ENCODE data around the gene GNAQ. TPM values are rescaled to one million over a fixed set of nuclear protein-coding genes. Genes with fewer than 3 reads are reported as not detected.

Gene GNAQ
- total and polyA plus RNA-seq, 4 donors: 6.8 to 19.6 (median 12.6) TPM

DNA sequence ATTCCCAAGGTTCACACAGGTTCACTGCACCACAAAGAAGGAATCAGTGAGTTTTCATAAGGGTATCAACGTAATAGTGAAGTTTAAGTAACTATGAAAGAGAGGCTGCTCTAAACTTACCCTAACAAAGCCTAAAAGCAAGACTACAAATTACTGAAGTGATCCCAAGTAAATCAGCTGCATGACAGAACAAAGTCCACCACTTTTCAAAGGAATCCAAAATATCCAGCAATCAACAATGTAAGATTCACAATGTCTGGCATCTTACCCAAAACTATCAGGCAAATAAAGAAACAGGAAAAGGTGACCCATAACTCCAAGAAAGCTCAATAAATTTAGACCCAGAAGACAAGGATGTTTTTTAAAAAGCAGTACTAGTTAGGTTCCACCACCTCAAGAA lies 70.1 kb downstream of the GNAQ start:
- no peak for DNase-seq (ENCODE audit: low spot score)

More for the DNA sequence above, 70.1 kb downstream of the GNAQ start:
- Histone ChIP-seq H3K4me3 (ENCODE audit: low read depth in 1 of 3, low read length in 3 of 3) (no peak overlapping the region), H3K27me3 (ENCODE audit: control insufficient read depth in 4 of 4, insufficient read depth in 4 of 4, low read length in 3 of 4) (no peaks in the 10 kb centered on the region), H3K9ac (ENCODE audit: low read depth in 1 of 2, low read length in 2 of 2) (no peak overlapping the region), H3K9me3 (ENCODE audit: control insufficient read depth in 4 of 4, low read length in 3 of 4) (no peaks in the 10 kb centered on the region), H3K36me3 (ENCODE audit: control insufficient read depth in 4 of 4, insufficient read depth in 3 of 4, low read depth in 1 of 4, low read length in 3 of 4) (no peaks in the 10 kb centered on the region), H3K27ac (ENCODE audit: low read depth in 1 of 2, low read length in 2 of 2) (no peak overlapping the region), H3K4me1 (ENCODE audit: control insufficient read depth in 4 of 4, insufficient read depth in 4 of 4, low read length in 3 of 4) (peaks cover 0 to 22% (median 2%) of the 10 kb centered on the region in 4 donors)
- TF ChIP-seq, protein P1, sequence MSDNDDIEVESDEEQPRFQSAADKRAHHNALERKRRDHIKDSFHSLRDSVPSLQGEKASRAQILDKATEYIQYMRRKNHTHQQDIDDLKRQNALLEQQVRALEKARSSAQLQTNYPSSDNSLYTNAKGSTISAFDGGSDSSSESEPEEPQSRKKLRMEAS (IDR thresholded peaks at IDR 0.05): no peak
- no peak for TF ChIP-seq TAF1 (conservative IDR thresholded peaks at IDR 0.05)
- no peak for TF ChIP-seq SP1 (IDR thresholded peaks at IDR 0.05)
- no peak for TF ChIP-seq RXRA (IDR thresholded peaks at IDR 0.05)
- TF ChIP-seq EGR1 (IDR thresholded peaks at IDR 0.05; ENCODE audit: low read depth in 2 of 2): no peak
- TF ChIP-seq YY1 (IDR thresholded peaks at IDR 0.05): no peak
- TF ChIP-seq, protein P2, sequence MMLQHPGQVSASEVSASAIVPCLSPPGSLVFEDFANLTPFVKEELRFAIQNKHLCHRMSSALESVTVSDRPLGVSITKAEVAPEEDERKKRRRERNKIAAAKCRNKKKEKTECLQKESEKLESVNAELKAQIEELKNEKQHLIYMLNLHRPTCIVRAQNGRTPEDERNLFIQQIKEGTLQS (IDR thresholded peaks at IDR 0.05): no peak
- TF ChIP-seq, protein P3, sequence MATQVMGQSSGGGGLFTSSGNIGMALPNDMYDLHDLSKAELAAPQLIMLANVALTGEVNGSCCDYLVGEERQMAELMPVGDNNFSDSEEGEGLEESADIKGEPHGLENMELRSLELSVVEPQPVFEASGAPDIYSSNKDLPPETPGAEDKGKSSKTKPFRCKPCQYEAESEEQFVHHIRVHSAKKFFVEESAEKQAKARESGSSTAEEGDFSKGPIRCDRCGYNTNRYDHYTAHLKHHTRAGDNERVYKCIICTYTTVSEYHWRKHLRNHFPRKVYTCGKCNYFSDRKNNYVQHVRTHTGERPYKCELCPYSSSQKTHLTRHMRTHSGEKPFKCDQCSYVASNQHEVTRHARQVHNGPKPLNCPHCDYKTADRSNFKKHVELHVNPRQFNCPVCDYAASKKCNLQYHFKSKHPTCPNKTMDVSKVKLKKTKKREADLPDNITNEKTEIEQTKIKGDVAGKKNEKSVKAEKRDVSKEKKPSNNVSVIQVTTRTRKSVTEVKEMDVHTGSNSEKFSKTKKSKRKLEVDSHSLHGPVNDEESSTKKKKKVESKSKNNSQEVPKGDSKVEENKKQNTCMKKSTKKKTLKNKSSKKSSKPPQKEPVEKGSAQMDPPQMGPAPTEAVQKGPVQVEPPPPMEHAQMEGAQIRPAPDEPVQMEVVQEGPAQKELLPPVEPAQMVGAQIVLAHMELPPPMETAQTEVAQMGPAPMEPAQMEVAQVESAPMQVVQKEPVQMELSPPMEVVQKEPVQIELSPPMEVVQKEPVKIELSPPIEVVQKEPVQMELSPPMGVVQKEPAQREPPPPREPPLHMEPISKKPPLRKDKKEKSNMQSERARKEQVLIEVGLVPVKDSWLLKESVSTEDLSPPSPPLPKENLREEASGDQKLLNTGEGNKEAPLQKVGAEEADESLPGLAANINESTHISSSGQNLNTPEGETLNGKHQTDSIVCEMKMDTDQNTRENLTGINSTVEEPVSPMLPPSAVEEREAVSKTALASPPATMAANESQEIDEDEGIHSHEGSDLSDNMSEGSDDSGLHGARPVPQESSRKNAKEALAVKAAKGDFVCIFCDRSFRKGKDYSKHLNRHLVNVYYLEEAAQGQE (IDR thresholded peaks at IDR 0.05): no peak
- no peak for TF ChIP-seq NR2F2 (IDR thresholded peaks at IDR 0.05)
- no peak for TF ChIP-seq FOXA2 (IDR thresholded peaks at IDR 0.05)
- no peak for TF ChIP-seq HNF4A (conservative IDR thresholded peaks at IDR 0.05)
- no peak for TF ChIP-seq RAD21 (IDR thresholded peaks at IDR 0.05)
- no peak for TF ChIP-seq GABPA (IDR thresholded peaks at IDR 0.05 in 1 of 2, conservative IDR thresholded peaks at IDR 0.05 in 1 of 2)
- TF ChIP-seq FOXA1 (IDR thresholded peaks at IDR 0.05): no peak
- TF ChIP-seq, protein P4, sequence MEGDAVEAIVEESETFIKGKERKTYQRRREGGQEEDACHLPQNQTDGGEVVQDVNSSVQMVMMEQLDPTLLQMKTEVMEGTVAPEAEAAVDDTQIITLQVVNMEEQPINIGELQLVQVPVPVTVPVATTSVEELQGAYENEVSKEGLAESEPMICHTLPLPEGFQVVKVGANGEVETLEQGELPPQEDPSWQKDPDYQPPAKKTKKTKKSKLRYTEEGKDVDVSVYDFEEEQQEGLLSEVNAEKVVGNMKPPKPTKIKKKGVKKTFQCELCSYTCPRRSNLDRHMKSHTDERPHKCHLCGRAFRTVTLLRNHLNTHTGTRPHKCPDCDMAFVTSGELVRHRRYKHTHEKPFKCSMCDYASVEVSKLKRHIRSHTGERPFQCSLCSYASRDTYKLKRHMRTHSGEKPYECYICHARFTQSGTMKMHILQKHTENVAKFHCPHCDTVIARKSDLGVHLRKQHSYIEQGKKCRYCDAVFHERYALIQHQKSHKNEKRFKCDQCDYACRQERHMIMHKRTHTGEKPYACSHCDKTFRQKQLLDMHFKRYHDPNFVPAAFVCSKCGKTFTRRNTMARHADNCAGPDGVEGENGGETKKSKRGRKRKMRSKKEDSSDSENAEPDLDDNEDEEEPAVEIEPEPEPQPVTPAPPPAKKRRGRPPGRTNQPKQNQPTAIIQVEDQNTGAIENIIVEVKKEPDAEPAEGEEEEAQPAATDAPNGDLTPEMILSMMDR (IDR thresholded peaks at IDR 0.05; ENCODE audit: low read depth, low read length, missing input control): no peak
- TF ChIP-seq, protein P5, sequence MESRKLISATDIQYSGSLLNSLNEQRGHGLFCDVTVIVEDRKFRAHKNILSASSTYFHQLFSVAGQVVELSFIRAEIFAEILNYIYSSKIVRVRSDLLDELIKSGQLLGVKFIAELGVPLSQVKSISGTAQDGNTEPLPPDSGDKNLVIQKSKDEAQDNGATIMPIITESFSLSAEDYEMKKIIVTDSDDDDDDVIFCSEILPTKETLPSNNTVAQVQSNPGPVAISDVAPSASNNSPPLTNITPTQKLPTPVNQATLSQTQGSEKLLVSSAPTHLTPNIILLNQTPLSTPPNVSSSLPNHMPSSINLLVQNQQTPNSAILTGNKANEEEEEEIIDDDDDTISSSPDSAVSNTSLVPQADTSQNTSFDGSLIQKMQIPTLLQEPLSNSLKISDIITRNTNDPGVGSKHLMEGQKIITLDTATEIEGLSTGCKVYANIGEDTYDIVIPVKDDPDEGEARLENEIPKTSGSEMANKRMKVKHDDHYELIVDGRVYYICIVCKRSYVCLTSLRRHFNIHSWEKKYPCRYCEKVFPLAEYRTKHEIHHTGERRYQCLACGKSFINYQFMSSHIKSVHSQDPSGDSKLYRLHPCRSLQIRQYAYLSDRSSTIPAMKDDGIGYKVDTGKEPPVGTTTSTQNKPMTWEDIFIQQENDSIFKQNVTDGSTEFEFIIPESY (IDR thresholded peaks at IDR 0.05): no peak
- TF ChIP-seq JUND (IDR thresholded peaks at IDR 0.05): no peak
- no peak for TF ChIP-seq HNF4G (IDR thresholded peaks at IDR 0.05)
- WGBS: 84% methylated on average over 1 of the region's 1 CpG
